GM18502 (cell line): Measurements from ENCODE around the gene MRPL48.
"Not testable (repeated sequence)": the region's sequence is repeated elsewhere in the genome, so short reads cannot be mapped to it uniquely, and the experiment has no call there.

Experiments used
- ATAC-seq: cut with Tn5 transposase; IDR thresholded peaks from one replicate; pipeline ENCODE4 v1.9.1; 2021; ENCODE audit warnings: mild to moderate bottlenecking; ENCODE audit not compliant: unreplicated experiment, poor library complexity

MRPL48 gene

DNA sequence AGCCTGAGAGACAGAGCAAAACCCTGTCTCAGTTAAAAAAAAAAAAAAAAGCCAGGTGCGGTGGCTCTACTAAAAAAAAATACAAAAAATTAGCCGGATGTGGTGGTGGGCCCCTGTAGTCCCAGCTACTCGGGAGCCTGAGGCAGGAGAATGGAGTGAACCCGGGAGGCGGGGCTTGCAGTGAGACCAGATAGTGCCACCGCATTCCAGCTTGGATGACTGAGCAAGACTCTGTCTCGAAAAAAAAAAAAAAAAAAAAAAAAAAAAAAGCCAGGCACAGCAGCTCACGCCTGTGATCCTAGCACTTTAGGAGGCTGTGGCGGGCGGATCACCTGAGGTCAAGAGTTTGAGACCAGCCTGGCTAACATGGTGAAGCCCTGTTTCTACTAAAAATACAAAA is 92.8 kb downstream of the MRPL48 start:
- ATAC-seq: not testable (repeated sequence)

DNA sequence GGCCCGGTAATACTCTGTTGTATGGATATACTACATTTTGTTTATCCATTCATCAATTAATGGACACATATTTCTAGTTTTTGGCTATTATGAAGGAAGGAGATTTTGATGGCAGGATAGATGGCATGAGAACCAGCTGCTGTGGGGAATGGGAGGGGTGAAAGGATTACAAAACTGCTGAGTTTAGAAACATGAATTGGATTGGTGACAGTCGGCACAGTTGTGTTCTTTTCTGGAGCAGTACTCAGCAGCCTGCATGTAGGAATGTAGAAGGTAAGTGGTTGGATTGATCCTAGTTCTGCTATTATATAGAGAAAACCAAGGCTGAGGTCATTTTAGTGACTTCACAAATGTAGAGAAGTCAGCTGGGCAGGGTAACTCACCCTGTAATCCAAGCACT is 96.2 kb downstream of the MRPL48 start:
- no peak for ATAC-seq

DNA sequence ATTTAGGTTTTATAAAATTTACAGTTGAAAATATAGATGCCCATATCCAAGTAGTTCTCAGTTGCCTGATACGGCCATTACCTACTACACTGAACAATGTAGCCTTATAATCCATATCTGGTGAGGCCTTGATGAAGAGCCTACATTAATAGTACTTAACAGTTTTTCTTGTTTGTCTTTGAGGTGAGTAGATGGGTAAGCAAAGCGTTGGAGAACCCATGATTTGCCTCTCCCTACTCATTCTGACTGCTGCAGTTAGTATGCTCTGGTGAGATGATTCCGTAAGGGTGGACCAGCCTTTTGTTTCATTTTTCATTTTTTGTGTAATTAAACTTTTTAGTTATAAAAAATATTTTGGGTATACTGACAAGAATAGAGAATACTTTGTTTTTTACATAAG is 100.6 kb downstream of the MRPL48 start:
- ATAC-seq: no peak

DNA sequence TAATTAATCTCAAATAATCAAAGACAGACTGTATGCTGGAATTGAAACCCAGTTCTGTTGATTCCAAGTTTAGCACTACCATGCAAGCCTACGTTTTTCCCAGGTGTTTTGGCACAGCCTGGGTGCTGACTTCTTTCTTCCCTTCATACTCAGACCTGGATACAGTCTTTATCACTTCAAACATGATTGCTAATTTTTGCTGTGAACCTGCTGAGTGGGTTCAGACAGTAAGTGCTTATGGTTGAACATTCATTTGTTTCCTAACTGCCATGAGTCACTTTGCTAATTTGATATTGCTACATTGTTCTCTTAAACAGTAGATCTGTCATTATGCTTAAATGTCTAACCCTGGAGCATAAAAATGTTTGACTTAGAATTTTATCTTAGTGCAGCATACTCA is 101.3 kb downstream of the MRPL48 start:
- ATAC-seq: no peak

DNA sequence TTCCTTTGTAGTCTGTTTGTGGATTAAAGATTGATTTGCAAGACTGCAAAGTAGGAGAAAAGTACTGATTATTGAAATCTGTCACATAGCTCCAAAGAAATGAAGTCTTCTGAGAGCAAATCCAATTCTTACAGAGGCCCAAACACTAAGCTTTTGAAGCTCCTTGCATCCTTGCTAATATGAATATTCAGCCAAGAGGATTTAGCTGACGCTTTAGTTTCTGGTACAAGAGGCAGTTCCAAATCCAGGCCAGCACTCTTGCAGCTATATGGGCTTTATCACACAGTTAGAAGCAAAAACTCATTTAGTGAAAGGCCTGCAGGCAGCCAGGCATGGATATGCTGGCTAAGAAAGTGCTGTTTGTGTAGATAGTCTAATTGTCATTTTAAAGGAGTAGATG is 101.9 kb downstream of the MRPL48 start:
- no peak for ATAC-seq

DNA sequence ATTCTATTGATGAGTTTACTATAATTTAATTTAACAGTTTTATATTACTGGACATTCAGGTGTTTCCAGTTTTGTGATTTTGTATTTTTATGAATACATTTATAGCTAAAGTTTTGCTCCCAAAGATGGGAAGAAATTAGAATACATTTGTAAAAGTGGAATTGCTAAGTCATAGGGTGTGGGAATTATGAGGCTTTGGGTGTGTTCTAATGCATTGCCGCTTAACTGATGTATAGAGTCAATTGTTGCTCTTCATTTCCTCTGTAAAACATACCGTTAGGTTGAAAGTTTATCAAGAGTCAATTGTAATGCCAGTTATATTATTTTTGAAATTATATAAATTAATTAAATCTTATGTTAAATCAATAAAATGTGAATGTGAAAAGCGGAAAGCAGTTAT is 105.4 kb downstream of the MRPL48 start:
- ATAC-seq: no peak

DNA sequence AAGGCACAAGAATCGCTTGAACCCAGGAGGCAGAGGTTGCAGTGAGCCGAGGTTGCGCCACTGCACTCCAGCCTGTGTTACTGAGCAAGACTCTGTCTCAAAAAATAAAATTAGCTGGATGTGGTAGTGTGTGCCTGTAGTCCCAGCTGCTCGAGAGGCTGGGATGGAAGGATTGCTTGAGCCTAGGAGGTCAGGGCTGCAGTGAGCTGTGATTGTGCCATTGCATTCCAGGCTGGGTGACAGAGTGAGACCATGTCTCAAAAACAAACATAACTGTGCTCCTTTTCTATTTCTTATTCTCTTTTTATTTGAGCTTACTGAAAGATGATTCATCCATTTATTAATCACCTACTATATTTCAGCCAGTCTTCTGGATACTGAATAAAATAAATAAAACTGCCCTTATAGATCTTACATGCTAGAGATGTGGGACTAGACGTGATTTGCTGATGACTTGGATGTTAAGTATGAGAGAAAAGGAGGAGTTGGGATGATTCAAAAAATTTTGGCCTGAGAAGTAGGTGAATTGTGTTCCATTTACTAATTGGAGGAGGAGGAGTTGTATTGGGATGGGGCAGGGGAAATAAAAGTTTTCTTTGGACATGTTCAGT is 107.2 kb downstream of the MRPL48 start:
- ATAC-seq: no peak

DNA sequence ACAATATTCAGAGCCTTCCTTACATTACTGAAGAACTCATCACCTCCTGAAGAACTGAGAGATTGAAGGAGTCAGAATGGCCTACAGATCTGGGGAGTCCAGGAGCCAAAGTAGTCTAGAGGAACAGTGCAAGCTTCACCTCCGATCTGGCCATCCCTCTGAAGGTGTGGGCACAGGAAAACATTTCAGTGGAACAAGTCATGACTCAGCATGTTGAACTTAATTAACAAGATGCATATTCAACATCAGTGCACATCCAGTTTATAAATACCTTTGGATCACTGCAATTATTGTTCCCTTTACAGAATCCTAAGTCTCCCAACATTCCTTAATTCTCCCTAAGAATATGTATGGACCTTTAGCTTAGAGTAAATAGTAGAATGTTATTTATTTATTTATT is 114.6 kb downstream of the MRPL48 start:
- ATAC-seq: no peak

DNA sequence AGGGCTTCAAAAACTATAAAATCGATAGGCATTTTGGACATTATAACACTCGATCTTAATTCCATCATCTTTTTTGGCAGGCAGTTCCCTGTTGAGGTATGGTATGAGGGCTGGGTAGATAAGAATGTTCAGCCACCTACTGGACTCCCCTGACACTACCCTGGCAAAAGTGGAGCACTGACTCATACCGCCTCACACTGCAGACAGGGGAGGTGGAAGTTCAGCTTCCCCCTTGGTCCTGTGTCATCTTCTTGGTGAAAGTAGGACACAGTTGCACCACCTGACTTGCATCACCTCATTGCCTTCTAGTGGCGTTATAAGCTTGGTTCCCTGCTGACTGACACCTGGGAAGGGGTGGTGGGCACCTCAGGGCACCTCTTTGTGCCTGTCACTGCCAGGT is 119.5 kb downstream of the MRPL48 start:
- no peak for ATAC-seq

DNA sequence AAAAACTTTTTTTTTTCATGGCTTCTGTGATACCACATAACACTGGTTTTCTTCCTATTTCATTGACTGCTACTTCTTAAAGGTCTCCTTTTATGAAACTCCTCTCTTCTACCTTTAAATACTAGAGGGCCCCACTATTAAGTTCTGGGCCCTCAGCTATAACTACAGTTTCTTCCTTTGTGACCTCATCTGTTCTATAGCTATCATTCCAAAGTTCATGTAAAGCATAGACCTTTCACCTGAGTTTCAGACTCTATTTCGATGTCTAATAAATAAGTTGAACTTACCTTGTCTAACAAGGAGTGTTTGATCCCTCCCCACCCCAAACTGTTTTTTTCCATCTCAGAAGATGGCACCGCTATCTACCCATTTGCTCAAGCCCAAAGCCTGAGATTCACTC is 124.4 kb downstream of the MRPL48 start:
- ATAC-seq: no peak

DNA sequence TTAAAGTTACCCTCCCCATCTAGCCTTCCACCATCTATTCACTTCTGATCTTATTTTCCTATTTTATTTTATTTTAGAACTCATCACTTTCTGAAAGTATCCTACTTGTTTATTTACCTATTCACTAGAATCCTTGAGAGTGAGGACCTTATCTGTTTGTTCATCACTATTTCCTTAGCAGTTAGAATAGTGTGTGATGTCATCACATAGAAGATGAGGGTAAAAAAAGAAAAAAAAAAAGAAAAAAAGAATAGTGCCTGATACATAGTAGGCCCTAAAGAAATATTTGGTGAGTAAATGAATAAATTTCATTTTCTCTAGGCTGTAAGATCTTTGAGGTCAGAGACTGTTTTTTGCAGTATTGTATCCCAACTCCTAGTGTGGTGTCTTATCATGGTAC is 125.8 kb downstream of the MRPL48 start:
- no peak for ATAC-seq

DNA sequence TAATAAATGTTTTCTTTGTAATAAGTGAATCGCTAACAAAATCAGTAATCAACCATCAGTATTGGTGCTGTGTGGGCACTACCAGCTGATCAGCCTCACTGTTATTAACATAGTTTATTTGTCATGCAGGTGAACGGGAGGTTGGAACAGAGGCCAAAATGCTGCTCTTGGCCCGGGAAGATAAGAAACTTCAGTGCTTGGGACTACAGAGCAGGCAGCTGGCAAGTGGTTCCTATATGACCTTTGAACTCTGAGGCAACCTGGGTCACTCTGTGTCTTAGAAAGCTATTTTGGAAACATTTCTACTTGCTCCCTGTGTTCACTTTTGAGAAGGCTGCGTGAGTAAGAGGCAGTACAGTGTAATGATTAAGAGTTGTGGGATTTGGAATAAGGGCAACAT is 126.6 kb downstream of the MRPL48 start:
- no peak for ATAC-seq
